Fibroblast of the aortic adventitia (primary cell): ENCODE results near the gene MAP2K4. TPM values are rescaled to one million over a fixed set of nuclear protein-coding genes. Genes with fewer than 3 reads are reported as not detected.
"Not testable (repeated sequence)": the region's sequence is repeated elsewhere in the genome, so short reads cannot be mapped to it uniquely, and the experiment has no call there.

Experiments
- DNase-seq: peaks from one replicate; pipeline ENCODE4 v3.0.0-alpha.2; 2010; ENCODE audit warnings: low read depth
- H3K4me3 ChIP-seq: 2 replicates; pipeline ENCODE4 v1.5.1; 2011; ENCODE audit warnings: low read depth, mild to moderate bottlenecking, control low read depth, low read length, moderate library complexity
- total RNA-seq: library from RNA; depleted of rRNA; stranded (reverse); fragments of >200 nt; gene quantifications from 2 replicates; pipeline ENCODE4 v1.2.3, GENCODE V29; 2012; ENCODE audit warnings: low replicate concordance
- TF ChIP-seq, protein P1 (sequence below): IDR thresholded peaks from 2 replicates; pipeline ENCODE4 v1.5.1; 2011; ENCODE audit warnings: mild to moderate bottlenecking, low read length, control low read depth, inconsistent platforms; ENCODE audit not compliant: insufficient read depth

MAP2K4 gene
- total RNA-seq, 1 donor: 26.5 TPM

DNA sequence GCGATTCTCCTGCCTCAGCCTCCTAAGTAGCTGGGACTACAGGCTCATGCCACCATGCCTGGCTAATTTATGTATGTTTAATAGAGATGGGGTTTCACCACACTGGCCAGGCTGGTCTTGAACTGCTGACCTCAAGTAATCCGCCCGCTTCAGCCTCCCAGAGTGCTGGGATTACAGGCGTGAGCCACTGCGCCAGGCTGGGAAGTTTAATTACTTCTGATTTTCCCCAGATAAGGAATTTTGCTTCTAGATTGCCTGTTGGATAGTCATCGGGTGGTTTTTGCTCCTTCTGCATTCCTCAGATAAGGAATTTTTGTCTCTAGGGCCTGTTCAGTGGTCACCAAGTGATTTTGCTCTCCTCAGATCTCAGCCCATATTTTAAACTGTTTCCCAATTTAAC lies 112.5 kb downstream of the MAP2K4 start:
- peak; percentile 70 for DNase-seq
- no peak overlapping the region for H3K4me3 ChIP-seq
- TF ChIP-seq, protein P1, sequence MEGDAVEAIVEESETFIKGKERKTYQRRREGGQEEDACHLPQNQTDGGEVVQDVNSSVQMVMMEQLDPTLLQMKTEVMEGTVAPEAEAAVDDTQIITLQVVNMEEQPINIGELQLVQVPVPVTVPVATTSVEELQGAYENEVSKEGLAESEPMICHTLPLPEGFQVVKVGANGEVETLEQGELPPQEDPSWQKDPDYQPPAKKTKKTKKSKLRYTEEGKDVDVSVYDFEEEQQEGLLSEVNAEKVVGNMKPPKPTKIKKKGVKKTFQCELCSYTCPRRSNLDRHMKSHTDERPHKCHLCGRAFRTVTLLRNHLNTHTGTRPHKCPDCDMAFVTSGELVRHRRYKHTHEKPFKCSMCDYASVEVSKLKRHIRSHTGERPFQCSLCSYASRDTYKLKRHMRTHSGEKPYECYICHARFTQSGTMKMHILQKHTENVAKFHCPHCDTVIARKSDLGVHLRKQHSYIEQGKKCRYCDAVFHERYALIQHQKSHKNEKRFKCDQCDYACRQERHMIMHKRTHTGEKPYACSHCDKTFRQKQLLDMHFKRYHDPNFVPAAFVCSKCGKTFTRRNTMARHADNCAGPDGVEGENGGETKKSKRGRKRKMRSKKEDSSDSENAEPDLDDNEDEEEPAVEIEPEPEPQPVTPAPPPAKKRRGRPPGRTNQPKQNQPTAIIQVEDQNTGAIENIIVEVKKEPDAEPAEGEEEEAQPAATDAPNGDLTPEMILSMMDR: no peak

DNA sequence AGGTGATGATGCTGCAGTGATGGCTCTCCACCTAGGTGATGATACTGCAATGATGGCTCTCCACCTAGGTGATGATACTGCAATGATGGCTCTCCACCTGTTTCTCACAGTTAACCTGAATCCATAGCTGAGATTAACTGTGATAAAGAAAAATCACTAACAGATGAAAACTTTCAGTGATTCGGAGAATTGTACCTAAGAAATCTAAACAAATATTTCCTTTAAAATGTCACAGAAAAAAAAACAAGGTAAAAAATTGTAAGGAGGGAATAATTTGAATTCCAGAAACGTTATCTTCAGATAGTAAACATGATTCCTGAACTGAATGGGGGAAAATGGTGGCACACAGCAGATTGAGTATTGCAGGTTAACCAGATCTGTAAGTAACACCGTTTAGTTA lies 113.4 kb downstream of the MAP2K4 start:
- TF ChIP-seq, protein P1: no peak
- no peak for DNase-seq
- no peak overlapping the region for H3K4me3 ChIP-seq

DNA sequence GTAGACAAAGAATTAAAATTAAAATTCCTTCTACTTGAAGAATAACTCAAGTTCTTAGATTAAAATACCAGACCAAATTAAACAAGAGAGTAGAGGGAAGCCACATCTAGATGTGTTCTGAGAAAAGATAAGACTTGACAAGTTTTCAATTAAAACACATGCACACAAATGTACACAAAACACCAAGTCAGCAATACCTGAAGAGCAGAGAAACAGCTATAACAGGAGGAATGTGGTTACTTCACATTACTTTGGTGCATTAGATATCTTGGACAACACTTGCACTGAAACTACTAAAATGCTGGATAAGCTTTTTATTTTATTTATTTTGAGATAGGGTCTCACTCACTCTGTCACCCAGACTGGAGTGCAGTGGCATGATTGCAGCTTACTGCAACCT lies 113.9 kb downstream of the MAP2K4 start:
- TF ChIP-seq, protein P1: no peak
- H3K4me3 ChIP-seq: no peak overlapping the region
- no peak for DNase-seq

DNA sequence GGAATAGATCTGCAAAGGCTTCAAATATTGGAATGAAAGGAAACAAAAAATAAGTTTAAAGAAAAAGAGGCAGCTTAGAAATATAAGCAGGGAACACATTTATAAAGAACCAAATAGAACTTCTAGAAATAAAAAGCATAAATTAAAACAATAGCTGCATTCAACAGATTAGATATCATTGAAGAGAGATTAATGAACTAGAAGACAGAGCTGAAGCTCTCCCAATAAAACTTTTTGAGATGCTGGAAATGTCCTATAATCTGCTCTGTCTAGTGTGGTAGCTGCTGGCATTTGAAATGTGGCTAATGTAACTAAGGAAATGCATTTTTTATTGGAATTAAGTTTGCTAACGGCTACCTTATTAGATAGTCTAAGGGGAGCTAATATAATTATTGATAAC lies 115.6 kb downstream of the MAP2K4 start:
- no peak overlapping the region for H3K4me3 ChIP-seq
- no peak for DNase-seq
- TF ChIP-seq, protein P1: no peak

DNA sequence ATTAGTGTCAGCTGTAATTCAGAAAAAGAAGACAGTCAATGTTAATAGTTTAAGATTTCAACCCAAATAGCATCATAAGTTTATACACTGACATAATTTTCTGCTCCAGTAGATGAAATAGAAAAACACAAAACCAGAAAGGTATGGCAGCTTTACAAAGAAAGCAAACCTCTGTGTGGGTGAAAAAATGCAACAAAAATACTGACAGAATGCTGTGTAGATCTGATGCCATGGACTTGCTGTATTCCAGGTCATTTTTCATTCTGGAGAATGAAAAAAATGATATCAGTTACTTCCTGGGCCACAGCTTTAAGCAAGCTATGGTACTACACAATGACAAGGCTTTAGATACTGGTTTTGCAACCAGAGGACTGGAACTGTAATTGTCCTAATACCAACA lies 116.0 kb downstream of the MAP2K4 start:
- no peak for DNase-seq
- no peak overlapping the region for H3K4me3 ChIP-seq
- TF ChIP-seq, protein P1: no peak

DNA sequence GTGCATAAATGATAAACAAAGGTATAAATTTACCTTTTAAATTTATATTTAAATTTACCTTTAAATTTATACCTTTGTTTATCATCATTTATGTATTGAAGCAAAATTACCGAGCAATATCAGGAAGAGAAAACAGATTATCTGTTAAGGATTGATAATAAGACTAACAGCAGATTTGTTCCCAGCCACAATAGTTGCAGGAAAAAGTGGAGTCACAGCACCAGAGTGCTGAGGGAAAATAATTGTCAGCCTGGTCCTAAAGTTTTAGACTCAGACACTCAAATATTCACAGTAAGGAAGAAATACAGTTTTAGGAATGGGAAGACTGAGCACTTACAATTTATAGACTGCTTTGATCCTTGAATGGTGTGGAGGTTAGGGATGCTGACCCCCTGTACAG lies 117.2 kb downstream of the MAP2K4 start:
- DNase-seq: no peak
- TF ChIP-seq, protein P1: no peak
- H3K4me3 ChIP-seq: no peak overlapping the region

DNA sequence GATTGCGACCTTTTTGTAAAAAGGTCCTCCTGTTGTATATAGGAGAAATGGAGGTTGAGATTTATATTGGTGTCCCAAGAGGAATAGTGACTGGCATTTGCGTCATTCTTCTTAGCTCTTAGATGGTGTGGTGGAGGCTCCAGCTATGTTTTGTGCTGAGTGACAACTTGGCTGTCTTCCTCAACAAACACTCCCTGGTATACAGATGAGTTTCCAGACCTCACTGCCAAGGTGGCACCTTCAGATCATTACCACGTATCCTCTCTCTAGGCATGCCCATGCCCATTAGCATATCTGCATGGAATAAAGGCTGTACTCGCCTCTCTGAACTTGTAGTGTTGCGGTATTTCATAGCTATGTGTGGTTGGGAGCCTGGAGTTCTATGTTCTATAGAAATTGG lies 120.0 kb downstream of the MAP2K4 start:
- no peak for DNase-seq
- no peak overlapping the region for H3K4me3 ChIP-seq
- TF ChIP-seq, protein P1: no peak

DNA sequence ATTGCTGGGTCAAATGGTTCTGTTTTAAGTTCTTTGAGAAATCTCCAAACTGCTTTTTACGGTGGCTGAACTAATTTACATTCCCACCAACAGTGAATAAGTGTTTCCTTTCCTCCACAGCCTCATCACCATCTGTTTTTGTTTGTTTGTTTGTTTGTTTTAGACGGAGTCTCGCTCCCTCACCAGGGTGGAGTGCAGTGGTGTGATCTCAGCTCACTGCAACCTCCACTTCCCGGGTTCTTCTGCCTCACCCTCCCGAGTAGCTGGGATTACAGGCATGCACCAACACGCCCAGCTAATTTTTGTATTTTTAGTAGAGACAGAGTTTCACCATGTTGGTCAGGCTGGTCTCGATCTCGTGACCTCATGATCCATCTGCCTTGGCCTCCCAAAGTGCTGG lies 141.5 kb downstream of the MAP2K4 start:
- not testable (repeated sequence) for DNase-seq, H3K4me3 ChIP-seq
